AG04449 (cell line): ENCODE data around the gene FRAS1.
"Not testable (repeated sequence)": the region's sequence is repeated elsewhere in the genome, so short reads cannot be mapped to it uniquely, and the experiment has no call there.

Experiments used
- CTCF ChIA-PET: fragments of 350-600 bp; formaldehyde crosslinking; extraction: SDS; loops from one replicate; lab custom pipeline; 2021; ENCODE audit warnings: antibody characterized with exemption; lab: Yijun Ruan, JAX
- POLR2A ChIA-PET: fragments of 400-600, 350-600 bp; formaldehyde crosslinking; extraction: SDS; loops from one replicate; lab custom pipeline; 2020; ENCODE audit warnings: antibody characterized with exemption, inconsistent platforms; lab: Yijun Ruan, JAX
- DNase-seq: peaks from one replicate; pipeline ENCODE4 v3.0.0-alpha.2; 2010; ENCODE audit warnings: low read depth, low spot score
- H3K4me3 ChIP-seq: 2 replicates; pipeline ENCODE4 v1.5.1; 2011; ENCODE audit warnings: low read depth, mild to moderate bottlenecking, control low read depth, low read length
- TF ChIP-seq, protein P1 (sequence below): IDR thresholded peaks from one replicate; pipeline ENCODE4 v1.5.1; 2011; ENCODE audit warnings: mild to moderate bottlenecking, moderate library complexity, low read length, control low read depth, inconsistent platforms; ENCODE audit not compliant: insufficient read depth; ENCODE audit errors: missing control alignments

FRAS1 gene

DNA sequence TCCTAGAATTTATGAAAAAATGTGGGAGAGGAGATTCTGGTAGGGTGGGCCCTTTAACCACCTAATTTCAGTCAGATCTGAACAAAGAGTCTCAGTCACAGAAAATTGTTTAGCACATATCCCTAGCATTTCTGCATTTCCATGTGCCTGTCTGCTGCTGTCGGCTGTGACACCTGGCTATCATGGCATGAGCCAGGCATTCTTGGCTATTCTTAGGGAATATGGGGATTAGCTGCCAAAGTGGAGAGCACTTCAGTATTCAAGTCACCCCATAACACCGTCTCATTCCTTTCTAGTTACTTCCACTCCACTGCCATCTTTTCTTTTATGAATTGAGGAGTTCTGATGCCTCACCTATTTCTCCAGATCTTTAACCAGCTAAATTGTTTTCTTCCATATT lies 211.5 kb downstream of the FRAS1 start:
- DNase-seq: no peak
- ChIA-PET POLR2A (no interaction called here), CTCF (no interaction called here)

DNA sequence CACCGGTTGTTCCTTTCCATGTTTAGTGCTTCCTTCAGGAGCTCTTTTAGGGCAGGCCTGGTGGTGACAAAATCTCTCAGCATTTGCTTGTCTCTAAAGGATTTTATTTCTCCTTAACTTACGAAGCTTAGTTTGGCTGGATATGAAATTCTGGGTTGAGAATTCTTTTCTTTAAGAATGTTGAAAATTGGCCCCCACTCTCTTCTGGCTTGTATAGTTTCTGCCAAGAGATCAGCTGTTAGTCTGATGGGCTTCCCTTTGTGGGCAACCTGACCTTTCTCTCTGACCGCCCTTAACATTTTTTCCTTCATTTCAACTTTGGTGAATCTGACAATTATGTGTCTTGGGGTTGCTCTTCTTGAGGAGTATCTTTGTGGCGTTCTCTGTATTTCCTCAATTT lies 218.3 kb downstream of the FRAS1 start:
- H3K4me3 ChIP-seq, POLR2A ChIA-PET, CTCF ChIA-PET, DNase-seq: not testable (repeated sequence)

More for the DNA sequence above, 211.5 kb downstream of the FRAS1 start:
- H3K4me3 ChIP-seq: no peak overlapping the region
- TF ChIP-seq, protein P1, sequence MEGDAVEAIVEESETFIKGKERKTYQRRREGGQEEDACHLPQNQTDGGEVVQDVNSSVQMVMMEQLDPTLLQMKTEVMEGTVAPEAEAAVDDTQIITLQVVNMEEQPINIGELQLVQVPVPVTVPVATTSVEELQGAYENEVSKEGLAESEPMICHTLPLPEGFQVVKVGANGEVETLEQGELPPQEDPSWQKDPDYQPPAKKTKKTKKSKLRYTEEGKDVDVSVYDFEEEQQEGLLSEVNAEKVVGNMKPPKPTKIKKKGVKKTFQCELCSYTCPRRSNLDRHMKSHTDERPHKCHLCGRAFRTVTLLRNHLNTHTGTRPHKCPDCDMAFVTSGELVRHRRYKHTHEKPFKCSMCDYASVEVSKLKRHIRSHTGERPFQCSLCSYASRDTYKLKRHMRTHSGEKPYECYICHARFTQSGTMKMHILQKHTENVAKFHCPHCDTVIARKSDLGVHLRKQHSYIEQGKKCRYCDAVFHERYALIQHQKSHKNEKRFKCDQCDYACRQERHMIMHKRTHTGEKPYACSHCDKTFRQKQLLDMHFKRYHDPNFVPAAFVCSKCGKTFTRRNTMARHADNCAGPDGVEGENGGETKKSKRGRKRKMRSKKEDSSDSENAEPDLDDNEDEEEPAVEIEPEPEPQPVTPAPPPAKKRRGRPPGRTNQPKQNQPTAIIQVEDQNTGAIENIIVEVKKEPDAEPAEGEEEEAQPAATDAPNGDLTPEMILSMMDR: no peak

DNA sequence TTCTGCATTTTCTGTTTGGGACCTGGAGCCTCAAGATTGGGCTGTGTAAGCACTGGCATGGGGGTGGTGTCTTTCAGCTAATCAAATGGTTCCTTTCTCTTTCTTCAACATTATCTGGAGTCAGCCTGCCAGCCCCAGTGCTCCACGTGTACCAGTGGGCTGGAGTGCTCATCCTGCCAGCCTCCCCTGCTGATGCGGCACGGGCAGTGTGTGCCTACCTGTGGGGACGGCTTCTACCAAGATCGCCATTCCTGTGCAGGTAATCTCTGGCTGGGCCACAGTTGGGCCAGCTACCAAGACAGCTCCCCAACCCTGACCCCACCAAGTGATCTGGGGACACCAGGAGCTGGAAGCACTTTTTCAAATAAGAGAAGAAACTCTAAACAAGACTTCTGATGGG lies 229.2 kb downstream of the FRAS1 start:
- no peak overlapping the region for H3K4me3 ChIP-seq
- POLR2A ChIA-PET: no interaction called here
- DNase-seq: no peak
- CTCF ChIA-PET: no interaction called here
- TF ChIP-seq, protein P1: no peak

DNA sequence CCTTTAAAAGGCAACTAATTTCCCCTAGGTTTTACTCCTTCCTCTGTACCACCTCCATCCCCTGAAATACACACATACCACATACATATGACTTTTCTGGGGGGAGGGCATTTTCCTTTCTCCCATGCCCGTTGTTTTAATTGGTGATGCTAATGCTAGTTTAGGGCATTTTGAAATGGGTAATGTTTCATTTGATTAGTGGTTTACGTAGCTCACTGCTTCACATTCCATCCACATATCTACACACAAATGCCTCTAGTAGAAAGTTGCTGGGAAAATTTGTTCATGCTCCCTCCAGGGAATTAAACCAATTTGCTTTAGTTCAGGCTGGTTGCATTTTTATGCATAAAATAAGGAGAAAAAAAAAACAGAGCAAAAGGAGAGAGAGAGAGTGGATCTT lies 231.2 kb downstream of the FRAS1 start:
- CTCF ChIA-PET: no interaction called here
- H3K4me3 ChIP-seq: no peak overlapping the region
- DNase-seq: peak; percentile 71
- TF ChIP-seq, protein P1: no peak
- POLR2A ChIA-PET: no interaction called here

DNA sequence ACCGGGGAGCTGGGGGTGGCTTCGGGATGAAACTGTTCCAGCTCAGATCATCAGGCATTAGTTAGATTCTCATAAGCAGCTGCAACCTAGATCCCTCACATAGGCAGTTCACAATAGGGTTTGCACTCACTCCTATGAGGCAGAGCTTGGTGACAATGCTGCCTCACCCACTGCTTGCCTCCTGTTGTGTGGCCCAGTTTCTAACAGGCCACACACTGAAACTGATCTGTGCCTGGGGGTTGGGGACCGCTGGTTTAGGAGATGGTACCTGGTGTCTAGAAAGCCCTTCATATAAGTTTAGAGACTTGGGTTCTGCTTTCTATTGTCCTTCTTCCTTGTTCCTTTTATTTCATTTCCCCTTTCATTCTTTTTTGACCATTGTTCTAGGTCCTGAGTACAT lies 234.2 kb downstream of the FRAS1 start:
- H3K4me3 ChIP-seq: no peak overlapping the region
- TF ChIP-seq, protein P1: no peak
- CTCF ChIA-PET: no interaction called here
- DNase-seq: no peak
- POLR2A ChIA-PET: no interaction called here

DNA sequence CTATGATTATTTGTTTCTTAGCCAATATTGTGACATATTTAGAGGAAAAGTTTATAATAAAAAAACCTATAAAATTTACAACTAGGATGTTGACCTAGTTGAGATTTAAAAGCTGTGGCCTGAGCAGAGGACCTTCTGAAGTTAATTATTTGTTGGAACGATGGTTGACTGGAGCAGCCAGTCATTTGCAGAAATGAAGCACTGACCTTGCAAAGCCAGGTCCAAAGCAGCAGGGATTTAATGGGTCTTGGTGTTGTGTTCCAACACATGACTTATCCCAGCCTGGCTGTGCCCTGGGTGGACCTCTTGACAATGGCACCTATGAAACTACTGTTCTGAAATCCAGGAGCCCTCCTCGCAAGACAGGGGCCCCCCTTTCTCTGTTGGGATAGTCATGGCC lies 235.2 kb downstream of the FRAS1 start:
- POLR2A ChIA-PET: interaction anchor here (0.5 kb wide), 1 partner anchor 76 kb away, joined by 3 read pairs; no protein-coding TSS in a partner anchor
- no peak overlapping the region for H3K4me3 ChIP-seq
- CTCF ChIA-PET: interaction anchor here (0.8 kb wide), 1 partner anchor 28 kb away, joined by 3 read pairs; no protein-coding TSS in a partner anchor
- TF ChIP-seq, protein P1: no peak
- no peak for DNase-seq

DNA sequence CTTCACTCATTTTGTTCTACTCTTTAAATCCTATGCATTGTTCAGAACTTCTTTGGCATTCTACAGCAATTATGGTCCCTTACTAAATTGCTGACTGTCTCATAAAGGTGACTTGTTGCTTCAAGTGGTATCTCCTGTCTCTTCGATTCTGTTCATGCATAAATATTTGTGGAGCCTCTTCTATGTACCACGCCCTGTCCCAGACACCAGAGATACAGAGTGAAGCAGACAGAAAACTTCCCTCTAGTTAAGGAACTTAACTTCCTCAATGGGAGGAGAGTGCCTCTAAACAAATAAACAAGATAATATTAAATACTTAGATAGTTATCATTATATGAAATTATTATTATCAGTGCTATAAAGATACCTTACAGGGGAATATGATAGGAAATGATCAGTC lies 235.7 kb downstream of the FRAS1 start:
- CTCF ChIA-PET: no interaction called here
- DNase-seq: no peak
- TF ChIP-seq, protein P1: no peak
- POLR2A ChIA-PET: no interaction called here
- no peak overlapping the region for H3K4me3 ChIP-seq
